ENCODE data around the gene PDE5A.
"Not testable (repeated sequence)": the region's sequence is repeated elsewhere in the genome, so short reads cannot be mapped to it uniquely, and the experiment has no call there.

The PDE5A gene

DNA sequence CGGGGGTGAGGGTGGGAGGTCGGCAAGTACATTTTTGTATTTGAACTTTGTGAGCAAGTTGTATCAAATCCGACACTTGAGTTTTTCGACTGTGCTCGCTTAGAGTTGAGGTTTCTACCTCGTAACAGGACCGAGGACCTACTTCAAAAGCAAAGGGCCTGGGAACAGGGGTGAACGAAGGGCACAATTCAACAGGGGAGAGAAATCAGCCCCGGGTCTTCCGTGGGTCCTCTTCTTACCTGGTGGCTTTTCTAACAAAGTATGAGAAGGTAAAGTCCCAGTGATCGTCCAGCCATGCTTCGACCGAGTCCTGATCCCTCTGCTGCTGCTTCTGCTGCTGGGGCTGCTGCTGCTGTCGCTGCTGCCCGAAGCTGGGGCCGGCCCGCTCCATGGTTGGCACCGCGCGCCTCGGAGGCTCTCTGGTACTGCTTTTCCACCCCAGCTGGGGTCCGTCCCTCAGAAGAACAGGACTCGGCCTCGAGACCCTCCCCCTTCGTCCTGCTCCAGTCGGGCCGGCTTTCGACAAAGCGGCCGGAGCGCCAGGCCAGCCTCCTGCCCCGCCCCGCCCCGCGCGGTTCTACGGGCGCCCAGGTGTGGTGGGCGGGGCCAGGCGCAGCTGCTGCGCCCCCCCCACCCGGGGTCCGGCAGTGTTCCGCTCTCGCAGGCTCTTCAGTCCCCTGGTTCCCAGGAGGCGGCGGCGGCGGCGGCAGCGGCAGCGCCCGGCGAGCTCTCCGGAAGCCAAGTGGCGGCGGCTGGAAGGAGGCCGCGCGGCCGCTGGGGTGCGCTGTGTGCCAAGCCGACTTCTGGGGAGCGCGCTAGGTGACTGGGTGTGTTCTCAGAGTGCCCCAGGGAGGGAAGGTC lies at the start of gene PDE5A:
Gene PDE5A, minus strand, starts transcription at position 524 of the 861 bp plus-strand sequence. Its CDS starts 133 bp downstream, at position 391.
- DNase-seq (ENCODE audit: extremely low read depth in 1 of 2, low read depth in 1 of 2) = peak; percentile 50 to 57

DNA sequence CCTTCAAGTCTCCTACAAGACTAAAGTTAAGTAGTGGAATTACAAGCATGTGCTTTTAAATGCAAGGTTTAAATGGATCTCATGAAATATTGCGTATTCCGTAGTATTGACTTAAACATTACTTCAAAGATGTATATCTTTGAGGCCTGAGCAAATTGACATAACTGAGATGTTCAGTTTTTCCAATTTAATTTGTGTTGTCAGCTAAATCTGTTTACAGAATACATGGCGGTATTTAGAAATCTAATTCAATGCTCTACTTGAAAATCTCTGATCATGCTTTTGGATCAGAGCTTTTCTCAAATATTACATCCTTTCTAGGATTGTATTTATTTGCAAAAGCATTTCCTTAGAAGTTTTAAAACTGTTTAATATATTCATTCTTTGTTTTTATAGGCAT lies 47.5 kb upstream of the PDE5A start:
- DNase-seq (ENCODE audit: extremely low read depth in 1 of 2, low read depth in 1 of 2) = no peak

DNA sequence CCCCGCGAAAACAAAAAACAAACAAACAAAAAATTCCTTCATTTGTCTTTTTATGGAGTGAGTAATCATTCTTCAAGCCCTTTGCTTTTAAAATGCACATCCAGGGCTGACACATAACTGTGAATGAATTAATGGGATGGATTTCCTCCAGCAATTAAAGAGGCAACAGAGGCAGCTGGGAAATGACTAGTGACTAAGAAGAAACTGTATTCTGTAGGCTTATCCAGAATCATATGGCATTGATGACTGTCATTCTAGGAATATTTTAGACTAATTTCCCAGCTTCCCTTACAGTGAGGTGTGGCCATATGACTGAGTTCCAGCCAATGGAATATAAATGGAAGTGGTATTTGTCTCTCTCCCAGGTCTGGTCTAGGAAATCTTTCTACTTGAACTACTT lies 46.8 kb upstream of the PDE5A start:
- no peak for DNase-seq (ENCODE audit: extremely low read depth in 1 of 2, low read depth in 1 of 2)

DNA sequence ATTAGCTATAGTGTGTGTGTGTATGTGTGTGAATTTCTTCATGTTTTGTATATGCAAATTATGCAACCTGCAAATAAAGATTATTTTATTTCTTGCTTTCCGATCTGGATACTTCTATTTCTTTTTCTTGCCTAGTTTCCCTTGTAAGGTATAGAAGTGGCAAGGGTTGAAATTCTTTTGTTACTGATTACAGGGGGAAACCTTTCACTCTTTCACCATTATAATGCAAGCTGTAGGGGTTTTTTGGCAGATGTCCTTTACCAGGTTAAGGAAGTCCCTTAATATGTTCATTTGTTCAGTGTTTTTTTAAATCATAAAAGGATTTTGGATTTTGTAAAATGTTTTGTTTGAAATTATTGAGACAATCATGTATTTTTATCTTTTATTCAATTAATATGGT lies 44.3 kb upstream of the PDE5A start:
- DNase-seq (ENCODE audit: extremely low read depth in 1 of 2, low read depth in 1 of 2) = no peak

DNA sequence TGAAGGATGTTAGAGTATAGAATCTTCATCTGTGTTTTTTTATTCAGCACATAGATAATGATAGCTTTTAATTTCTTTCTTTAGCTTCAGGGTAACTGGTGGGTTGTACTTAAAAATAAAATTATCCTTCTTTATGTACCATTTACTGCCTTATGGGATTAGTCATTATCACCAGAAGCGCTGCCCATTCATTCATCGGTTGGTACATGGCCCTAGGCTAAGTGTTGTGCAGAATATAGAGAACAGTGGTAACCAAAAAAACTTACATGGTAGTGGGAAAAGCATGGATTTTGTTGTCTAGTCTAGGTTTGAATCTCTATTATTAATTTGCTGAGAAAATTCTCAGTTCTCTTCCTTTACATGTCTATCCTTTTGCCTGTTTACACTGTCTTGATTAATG lies 43.5 kb upstream of the PDE5A start:
- no peak for DNase-seq (ENCODE audit: extremely low read depth in 1 of 2, low read depth in 1 of 2)

DNA sequence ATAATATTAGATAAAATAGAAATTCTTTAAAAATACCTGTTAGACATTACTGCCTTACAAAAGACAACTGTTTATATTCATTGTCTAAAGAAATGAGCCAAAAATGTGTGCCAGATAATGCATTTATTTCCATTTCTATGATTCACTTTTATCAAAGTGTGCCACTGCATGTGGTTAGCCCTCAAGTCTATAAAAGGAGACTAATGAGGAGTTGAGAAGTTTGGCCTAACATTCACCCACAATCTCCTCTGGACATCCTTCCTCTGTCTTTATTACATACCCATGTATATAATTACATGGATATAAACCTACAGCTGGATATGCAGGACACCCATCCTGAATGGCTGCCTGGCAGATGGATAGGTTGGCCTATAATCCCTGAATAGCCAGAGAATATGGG lies 42.6 kb upstream of the PDE5A start:
- DNase-seq (ENCODE audit: extremely low read depth in 1 of 2, low read depth in 1 of 2) = no peak

DNA sequence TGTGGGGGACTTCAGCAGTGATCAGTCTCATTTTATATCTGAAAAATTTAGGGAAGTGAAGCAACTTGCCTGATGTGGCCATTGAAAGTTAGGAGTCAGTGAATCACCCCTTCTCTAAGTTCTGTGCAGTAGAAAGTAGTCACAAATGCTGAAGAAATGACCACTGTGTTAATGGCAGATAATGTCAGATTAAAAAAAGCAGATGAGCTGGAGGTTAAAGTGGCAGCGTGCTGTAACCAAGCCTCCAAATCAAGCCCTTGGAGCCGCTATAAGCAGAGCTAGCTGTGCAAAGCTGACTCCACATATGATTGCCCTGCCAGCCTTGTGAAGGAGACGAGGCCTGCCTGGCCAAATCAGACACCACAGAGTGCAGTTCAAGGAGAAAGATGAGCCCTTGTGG lies 39.2 kb upstream of the PDE5A start:
- no peak for DNase-seq (ENCODE audit: extremely low read depth in 1 of 2, low read depth in 1 of 2)

DNA sequence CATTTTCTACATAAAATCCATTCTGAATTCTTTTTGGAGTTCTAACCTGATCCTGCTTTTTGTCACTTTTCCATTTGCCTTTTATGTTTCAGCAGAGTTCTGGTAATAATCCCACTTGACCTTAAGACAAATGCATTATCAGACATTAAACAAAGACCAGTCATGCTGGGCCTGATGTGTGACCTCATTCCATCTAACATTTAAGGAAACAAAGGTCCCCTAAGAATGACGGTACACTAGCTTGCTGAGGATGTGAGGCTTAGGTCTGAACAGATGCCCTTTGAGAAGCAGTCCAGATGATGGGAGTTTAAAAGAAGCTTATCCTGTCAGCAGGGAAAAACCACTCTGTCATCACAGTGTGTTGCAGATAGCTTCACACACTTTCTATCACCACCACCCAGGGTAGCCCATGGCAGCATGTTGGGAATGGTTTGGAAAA lies 38.1 kb upstream of the PDE5A start:
- DNase-seq (ENCODE audit: extremely low read depth in 1 of 2, low read depth in 1 of 2) = no peak

DNA sequence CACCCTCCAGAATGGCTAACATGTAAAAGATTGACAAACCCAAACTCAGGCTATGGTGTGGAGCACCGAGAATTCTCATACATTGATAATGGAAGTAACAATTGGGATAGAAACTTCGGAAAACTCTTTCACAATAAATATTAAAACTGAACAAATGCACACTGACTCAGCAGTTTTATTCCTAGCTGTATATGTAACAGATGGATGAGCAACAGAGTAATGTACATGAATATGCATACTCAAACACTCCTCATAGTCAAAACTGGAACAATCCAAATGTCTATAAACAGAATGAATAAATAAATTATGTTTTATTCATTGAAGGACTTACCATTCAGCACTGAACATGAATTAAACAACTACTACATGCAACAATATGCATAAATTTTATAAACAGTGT lies 37.1 kb upstream of the PDE5A start:
- no peak for DNase-seq (ENCODE audit: extremely low read depth in 1 of 2, low read depth in 1 of 2)

DNA sequence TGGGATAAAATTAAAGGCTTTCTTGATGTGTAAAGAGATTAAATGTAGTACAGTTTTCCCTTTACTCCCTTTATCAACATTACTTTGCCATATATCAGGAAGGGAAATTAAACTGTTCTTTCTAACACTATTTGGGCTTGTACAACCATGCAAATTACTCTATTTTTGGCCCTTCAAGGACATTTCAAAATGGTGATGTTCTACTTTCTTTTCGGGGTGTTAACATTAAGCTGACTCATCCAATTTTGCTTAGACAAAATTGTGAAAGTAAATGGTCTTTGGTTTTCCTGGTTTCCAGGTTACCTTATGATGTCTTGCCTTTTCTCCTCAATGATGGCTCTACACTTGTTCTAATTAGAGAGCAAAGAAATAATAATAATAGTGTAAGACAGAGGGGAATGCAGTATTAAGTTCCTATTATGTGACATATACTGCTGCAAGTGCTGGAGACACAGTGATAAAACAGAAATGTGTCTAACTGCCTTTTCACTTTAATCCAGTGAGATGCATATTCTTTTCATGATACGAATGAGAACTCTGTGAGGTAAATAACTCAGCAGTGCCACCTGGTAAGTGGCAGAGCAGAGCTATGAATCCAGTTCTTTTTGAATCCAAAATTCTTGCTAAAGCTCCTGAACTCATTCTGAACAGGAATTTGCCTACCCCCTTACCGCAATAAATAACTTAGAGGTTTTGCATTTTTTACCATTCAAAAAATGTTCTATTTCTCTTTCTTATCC lies 35.7 kb upstream of the PDE5A start:
- DNase-seq (ENCODE audit: extremely low read depth in 1 of 2, low read depth in 1 of 2) = no peak

DNA sequence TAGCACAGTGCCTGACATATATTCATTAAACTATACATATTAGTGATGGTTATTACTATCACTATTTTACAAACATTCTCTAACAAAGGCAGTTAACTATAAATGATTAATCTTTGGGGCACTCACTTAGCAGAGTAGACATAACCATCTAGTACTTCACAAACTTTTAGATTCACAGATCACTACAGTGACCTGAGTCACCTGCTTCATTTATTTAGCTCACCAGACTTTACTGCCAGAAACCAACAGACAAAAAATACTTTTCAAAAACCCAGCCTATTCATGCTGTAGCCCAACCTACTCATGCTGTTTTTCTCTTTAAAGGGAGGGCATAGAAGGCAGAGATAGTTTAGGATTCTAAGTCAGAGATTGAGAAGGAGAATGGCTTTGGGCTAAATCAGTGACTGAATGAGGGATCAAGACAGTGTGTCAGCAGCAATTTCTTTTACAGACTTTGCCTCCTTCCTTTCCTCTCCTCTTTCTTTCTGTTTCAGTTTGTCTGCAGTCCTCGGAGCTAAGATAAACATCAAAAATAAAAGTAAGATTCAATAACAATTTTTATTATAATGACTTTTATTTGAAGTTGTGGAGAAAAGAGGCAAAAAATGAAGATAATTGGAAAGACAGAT lies 34.7 kb upstream of the PDE5A start:
- DNase-seq (ENCODE audit: extremely low read depth in 1 of 2, low read depth in 1 of 2) = no peak

DNA sequence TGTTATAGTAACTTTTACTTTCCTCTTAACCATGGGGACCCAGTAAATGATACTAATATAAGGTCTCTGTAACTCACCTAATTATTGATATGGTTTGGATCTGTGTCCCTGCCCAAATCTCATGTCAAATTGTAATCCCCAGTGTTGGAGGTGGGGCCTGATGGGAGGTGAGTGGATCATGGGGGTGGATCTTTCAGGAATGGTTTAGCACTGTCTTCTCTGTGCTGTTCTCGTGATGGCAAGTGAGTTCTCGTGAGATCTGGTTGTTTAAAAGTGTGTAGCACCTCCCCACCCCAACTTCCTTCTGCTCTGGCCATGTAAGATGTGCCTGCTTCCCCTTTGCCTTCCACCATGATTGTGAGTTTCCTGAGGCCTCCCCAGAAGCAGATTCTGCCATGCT lies 34.0 kb upstream of the PDE5A start:
- DNase-seq (ENCODE audit: extremely low read depth in 1 of 2, low read depth in 1 of 2) = not testable (repeated sequence)

DNA sequence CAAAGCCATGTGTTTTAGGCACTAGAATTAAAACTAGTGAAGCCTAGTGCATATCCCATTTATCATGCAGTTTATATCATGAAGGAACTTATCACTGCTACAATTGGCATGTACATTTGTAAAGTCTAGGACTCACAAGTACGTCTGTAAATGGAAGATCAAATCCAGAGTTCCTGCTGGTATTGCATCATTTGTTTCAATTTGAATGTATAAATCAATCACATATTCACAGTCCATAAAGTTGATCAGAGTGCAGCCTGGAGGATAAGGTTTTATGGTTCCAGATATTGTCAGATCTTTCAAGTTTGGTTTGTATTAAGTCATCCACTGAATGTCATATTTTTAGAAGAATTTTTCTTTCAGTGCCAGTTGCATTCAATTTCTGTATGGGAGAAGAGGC lies 32.6 kb upstream of the PDE5A start:
- no peak for DNase-seq (ENCODE audit: extremely low read depth in 1 of 2, low read depth in 1 of 2)

DNA sequence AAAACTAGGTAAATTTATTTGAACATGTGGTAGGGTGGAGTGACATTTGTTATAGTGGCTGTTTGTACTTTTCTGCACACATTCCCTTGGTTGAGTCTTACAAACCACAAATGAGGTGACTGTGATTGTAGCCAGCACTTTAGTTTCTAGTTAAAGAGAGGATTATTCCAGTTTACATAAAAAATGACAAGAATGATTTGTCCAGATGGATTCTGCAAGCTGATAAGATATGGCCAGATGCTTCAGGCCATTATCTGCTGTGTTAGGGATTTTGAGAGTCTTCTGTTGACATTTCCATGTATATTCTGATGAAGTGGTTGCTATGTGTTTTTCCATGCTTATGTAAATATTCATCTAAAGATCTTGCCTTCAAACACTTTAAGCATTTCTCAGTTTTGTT lies 31.0 kb upstream of the PDE5A start:
- no peak for DNase-seq (ENCODE audit: extremely low read depth in 1 of 2, low read depth in 1 of 2)

DNA sequence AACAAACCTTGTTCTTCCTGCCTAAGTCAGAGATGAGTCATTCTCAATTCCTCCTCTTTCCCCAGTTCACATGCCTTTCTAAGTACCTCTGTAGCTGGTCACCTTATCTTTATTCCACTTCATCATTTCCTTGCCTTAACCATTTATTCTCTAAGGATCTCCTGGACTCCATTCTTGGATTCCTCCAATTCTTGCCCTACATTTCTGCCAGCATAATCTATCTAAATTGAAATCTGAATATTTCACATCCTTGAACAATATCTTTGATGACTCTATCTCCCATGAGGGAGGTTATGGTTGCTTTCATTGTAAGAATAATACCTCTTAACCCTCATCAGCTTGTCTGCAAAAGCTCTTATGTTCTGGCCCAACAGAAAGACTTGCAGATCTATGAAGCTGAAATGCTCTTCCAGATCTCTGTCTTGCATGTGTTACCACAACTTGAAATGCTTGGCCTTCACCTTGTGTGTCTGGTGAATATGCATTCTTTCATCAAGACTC lies 28.6 kb upstream of the PDE5A start:
- DNase-seq (ENCODE audit: extremely low read depth in 1 of 2, low read depth in 1 of 2) = no peak

DNA sequence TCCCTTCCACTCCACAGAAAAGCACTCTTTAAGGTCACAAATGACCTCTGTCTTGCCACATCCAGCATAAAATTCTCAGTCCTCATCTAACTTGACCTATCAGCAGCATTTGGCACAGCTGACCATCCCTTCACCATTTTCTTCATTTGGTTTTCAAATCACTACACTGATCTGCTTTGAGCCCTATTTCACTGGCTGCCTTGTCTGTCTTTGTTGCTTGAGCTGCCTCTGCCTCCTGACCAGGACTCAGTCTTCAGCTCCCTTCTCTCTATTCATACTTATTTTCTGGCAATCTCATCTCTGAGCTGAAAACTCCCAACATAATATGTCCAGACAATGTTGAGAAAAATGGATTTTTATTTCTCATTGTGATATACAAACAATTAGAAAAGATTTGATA lies 27.7 kb upstream of the PDE5A start:
- no peak for DNase-seq (ENCODE audit: extremely low read depth in 1 of 2, low read depth in 1 of 2)

DNA sequence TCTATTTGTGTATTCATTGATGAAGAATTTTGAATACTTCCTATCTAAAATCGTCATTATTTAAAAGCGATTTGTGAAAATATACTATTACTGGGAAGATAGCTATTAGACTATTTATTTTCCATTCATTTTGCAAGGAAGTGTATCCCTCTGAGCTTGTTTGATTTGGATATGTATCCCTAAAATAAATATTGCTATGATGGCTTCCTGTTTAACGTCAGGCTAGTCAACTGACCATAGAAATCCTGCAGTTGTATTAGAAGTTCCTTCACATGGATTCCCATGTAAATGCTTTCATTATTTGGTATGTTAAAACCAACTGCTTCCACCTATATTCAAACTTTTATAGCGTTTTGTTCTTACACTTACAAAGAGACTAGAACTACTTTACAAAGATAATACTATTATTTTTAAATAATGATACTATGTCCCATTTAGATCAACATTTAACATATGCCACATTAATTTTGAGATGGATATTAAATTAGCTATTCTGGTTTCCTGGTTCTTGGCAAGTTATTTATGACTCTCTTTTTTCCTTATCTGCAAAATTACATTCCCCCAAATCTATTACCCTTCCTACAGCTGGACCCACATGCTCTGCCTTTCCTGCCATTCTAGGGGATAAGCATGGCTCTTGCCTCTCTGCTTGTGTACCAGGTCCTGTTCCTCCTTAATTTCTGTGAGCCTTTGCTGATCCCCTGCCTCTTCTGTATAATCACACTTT lies 26.7 kb upstream of the PDE5A start:
- DNase-seq (ENCODE audit: extremely low read depth in 1 of 2, low read depth in 1 of 2) = no peak

DNA sequence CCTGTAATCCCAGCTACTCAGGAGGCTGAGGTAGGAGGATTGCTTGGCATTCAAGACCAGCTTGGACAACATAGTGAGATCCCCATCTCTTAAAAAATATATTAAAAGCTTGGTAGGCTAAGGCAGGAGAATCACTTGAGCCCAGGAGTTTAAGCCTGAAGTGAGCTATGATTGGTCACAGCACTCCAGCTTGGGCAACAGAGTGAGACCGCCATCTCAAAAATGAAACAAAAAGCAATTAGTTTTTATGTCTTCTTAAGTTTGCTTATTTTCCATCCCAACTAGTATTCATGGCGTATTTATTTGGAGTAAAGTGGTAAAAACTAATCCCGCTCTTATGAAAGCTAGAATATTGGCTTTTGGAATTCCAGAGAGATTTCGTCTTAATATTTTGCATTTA lies 25.4 kb upstream of the PDE5A start:
- no peak for DNase-seq (ENCODE audit: extremely low read depth in 1 of 2, low read depth in 1 of 2)

DNA sequence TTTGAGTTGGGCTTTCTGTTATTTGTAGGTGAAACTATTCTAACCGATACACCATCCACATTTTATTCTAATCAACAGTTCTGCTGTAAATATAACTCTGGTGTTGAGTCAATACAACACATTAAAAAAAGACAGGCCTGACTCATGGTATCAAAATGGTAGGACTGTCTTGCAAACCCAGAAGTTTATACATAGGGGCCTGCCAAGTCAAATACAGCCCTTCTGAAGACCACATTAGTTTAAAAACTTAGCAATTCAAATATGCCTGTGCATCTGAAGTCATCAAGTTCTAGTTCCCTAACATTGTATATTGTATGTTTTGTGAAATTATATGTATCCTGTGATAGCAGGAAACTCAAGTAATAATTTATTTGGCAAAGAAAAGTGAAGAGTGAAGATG lies 24.4 kb upstream of the PDE5A start:
- DNase-seq (ENCODE audit: extremely low read depth in 1 of 2, low read depth in 1 of 2) = no peak

DNA sequence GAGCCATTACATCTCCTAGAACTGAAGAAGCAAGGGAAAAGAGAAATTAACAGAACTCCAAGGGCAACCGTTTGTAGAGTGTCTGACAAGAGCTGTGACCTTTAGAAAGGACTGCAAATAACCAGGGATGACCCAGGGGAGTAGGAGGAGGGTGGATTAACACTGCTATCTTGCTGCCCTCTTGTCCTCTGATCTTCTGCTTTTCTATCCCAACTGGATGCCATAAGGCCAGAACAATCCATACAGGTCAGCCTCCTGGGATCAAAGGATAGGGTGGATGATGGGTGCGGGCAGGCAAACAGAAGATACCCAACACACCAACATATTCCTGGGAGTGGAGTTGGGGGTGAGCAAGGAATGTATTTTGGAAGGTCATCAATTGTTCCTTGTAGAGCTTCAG lies 19.8 kb upstream of the PDE5A start:
- no peak for DNase-seq (ENCODE audit: extremely low read depth in 1 of 2, low read depth in 1 of 2)

DNA sequence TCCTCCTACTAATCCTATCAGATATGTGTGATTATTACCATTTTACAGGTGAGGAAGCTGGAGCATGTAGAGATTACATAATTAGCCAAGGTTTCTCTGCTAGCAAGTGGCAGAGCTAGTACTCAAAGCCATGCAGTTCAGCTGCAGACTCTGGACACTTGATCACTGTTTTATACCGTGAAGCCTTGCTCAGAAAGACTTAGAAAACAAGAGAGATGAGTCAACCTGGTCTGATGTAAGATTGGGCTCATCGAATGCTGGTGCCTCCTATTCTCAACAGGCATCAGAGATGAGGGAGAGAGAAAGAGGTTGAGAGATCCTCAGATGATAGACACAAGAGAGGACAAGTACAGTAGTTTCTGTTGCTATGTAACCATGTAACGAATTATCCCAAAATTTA lies 19.0 kb upstream of the PDE5A start:
- DNase-seq (ENCODE audit: extremely low read depth in 1 of 2, low read depth in 1 of 2) = no peak

Measured in stimulated activated CD8-positive, alpha-beta memory T cell treated with anti-CD3 and anti-CD28 coated beads, Interleukin-7, amount 100 ng/mL, for 48 hours (primary cell).